HepG2 (cell line): ENCODE data around the gene SUMO1. TPM values are rescaled to one million over a fixed set of nuclear protein-coding genes. Genes with fewer than 3 reads are reported as not detected.
A peak's percentile ranks its signal among the peaks of the same experiment; 100 is the strongest.

Experiments
- ATF1 ChIP-seq: IDR thresholded peaks from 2 replicates; pipeline ENCODE4 v1.6.1; 2016; ENCODE audit warnings: mild to moderate bottlenecking, control low read depth
- GATA4 ChIP-seq: sonication (generic); IDR thresholded peaks from 2 replicates; pipeline ENCODE4 v1.6.1; 2016; ENCODE audit warnings: antibody characterized with exemption, low read depth, borderline replicate concordance
- HDAC6 ChIP-seq: fragments of 200-600 bp; sonication (generic); IDR thresholded peaks from 2 replicates; pipeline ENCODE4 v1.7.0; 2017; ENCODE audit warnings: mild to moderate bottlenecking, antibody characterized with exemption, low read length, low read depth
- ISX ChIP-seq: sonication (generic); formaldehyde crosslinking; conservative IDR thresholded peaks from 2 replicates; pipeline ENCODE4 v1.5.0; 2020; ENCODE audit warnings: missing genetic modification reagents
- MAFK ChIP-seq, 2 experiments: IDR thresholded peaks in 1 of 2; conservative IDR thresholded peaks in 1 of 2; 2 replicates each; pipeline ENCODE4 v1.6.1; 2011; ENCODE audit warnings: improper control_type of control experiment in 2 of 2, low read length in 2 of 2
- PLRG1 ChIP-seq: fragments of 450-650 bp; conservative IDR thresholded peaks from 2 replicates; pipeline ENCODE4 v1.6.1; 2016
- SATB2 ChIP-seq: sonication (generic); formaldehyde crosslinking; IDR thresholded peaks from 2 replicates; pipeline ENCODE4 v1.5.0; 2020; ENCODE audit warnings: missing genetic modification reagents
- SNAPC4 ChIP-seq: sonication (generic); formaldehyde crosslinking; IDR thresholded peaks from 2 replicates; pipeline ENCODE4 v1.4.0; 2020; ENCODE audit warnings: mild to moderate bottlenecking, missing genetic modification reagents
- U2AF2 ChIP-seq: fragments of 200-400 bp; formaldehyde crosslinking; IDR thresholded peaks from 2 replicates; pipeline ENCODE4 v1.6.1; 2017; ENCODE audit warnings: low read depth, mild to moderate bottlenecking, low read length
- ZNF143 ChIP-seq: sonication (generic); formaldehyde crosslinking; IDR thresholded peaks from 2 replicates; pipeline ENCODE4 v1.4.0; 2020; ENCODE audit warnings: missing genetic modification reagents
- ZNF274 ChIP-seq: sonication (generic); formaldehyde crosslinking; IDR thresholded peaks from 2 replicates; pipeline ENCODE4 v1.5.1; 2020; ENCODE audit warnings: mild to moderate bottlenecking, missing genetic modification reagents
- ZNF337 ChIP-seq: sonication (generic); formaldehyde crosslinking; IDR thresholded peaks from 2 replicates; pipeline ENCODE4 v1.5.1; 2020; ENCODE audit warnings: missing genetic modification reagents, low read depth, mild to moderate bottlenecking, borderline replicate concordance
- ZNF451 ChIP-seq: sonication (generic); formaldehyde crosslinking; IDR thresholded peaks from 2 replicates; pipeline ENCODE4 v1.5.0; 2020; ENCODE audit warnings: mild to moderate bottlenecking, missing genetic modification reagents
- ZNF460 ChIP-seq: sonication (generic); formaldehyde crosslinking; IDR thresholded peaks from 2 replicates; pipeline ENCODE4 v1.5.1; 2020; ENCODE audit warnings: missing genetic modification reagents, mild to moderate bottlenecking, borderline replicate concordance
- ZNF549 ChIP-seq: sonication (generic); formaldehyde crosslinking; IDR thresholded peaks from 2 replicates; pipeline ENCODE4 v1.5.0; 2020; ENCODE audit warnings: missing genetic modification reagents
- ZNF552 ChIP-seq: sonication (generic); formaldehyde crosslinking; IDR thresholded peaks from 2 replicates; pipeline ENCODE4 v1.9.0; 2022; ENCODE audit warnings: missing genetic modification reagents, mild to moderate bottlenecking, borderline replicate concordance
- ZNF567 ChIP-seq: sonication (generic); formaldehyde crosslinking; IDR thresholded peaks from 2 replicates; pipeline ENCODE4 v1.8.1; 2023; ENCODE audit warnings: mild to moderate bottlenecking, missing genetic modification reagents, borderline replicate concordance
- ZNF749 ChIP-seq: sonication (generic); formaldehyde crosslinking; IDR thresholded peaks from 2 replicates; pipeline ENCODE4 v1.8.0; 2022; ENCODE audit warnings: mild to moderate bottlenecking, missing genetic modification reagents, moderate library complexity, borderline replicate concordance
- polyA plus RNA-seq, 8 experiments: library from polyadenylated mRNA; depleted of rRNA in 3 of 8; stranded (reverse) in 7 of 8; unstranded in 1 of 8; fragments of >200 nt; fragmentation: Illumina TruSeq in 4 of 8; extraction: Trizol in 4 of 8; gene quantifications; 2 replicates each; pipeline versions ENCODE4 v1.2.1 to v1.2.3, GENCODE V29; 2011 to 2016; ENCODE audit warnings: low read depth in 4 of 8, missing spikeins in 1 of 8, mixed read lengths in 1 of 8; ENCODE audit not compliant: insufficient read depth in 1 of 8
- total RNA-seq, 5 experiments: library from RNA; depleted of rRNA; stranded (reverse); fragments of >200 nt; fragmentation: Illumina TruSeq; extraction: Trizol; gene quantifications; 2 replicates each; pipeline ENCODE4 v1.2.3, GENCODE V29; 2016; ENCODE audit warnings: low read depth in 1 of 5
- TF ChIP-seq, protein P1 (sequence below): sonication (generic); formaldehyde crosslinking; conservative IDR thresholded peaks from 2 replicates; pipeline ENCODE4 v1.4.0; 2020; ENCODE audit warnings: missing genetic modification reagents
- TF ChIP-seq, protein P2 (sequence below): sonication (generic); formaldehyde crosslinking; IDR thresholded peaks from 2 replicates; pipeline ENCODE4 v1.4.0; 2020; ENCODE audit warnings: missing genetic modification reagents

The SUMO1 gene
- total and polyA plus RNA-seq, 2 of the 13 experiments (the other 11 are each of a cell fraction or from before 2014, with no cell fraction given), result 101 to 173 TPM

DNA sequence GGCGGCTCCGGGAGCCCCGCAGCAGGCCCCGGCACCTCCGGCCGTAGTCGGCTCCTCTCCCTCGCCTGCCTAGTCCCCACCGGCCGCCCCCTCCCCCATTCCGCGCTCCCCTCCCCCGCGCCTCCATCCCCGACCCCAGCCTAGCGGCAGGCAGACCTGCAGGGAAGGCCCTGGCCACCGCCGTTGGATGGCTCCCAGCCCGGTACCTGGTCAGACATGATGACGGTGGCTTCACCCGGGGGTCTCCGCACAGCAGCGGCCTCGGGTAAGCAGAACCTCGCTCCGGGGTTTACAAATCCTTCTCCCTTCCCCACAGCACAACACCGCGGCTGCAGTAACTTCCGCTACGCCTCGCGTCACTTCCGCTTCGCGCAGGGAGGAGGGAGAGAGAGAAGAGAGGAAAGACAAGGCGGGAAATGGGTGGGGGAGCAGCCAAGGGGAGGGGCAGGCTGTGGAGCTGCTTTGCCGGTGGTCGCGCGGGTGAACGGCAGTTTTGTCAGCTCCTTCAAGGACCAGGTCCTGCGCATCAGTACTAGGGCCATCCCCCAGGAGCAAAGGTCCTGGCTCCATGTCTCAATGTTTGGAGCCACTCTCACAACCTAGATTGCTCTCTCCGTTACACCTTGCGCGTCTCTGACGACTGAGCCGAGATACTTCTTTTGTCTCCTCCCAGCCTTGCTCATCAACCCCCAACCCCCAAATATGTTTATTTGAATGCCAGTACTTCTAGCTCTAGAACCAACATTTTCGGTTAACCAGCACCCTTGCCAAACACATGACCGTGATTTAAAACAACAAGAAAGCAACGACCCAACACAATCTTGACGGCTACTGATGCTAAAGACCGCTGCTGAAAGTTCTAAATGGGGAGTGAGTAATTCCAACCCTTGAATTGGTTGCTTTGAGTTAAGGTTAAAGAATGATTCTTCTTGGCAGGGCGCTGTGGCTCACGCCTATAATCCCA is at the start of gene SUMO1 (continued):
- TF ChIP-seq SNAPC4 (CRISPR knock-in tag) (peak; percentile 85; the same call in 1 of the 2 replicates), ZNF552 (CRISPR knock-in tag) (peak; percentile 90; the same call in 1 of the 2 replicates), ZNF143 (CRISPR knock-in tag) (peak; percentile 47; the same call in 1 of the 2 replicates), MAFK (conservative IDR thresholded peaks at IDR 0.05 in 1 of 2, IDR thresholded peaks at IDR 0.05 in 1 of 2; ENCODE audit: low read length in 2 of 2) (no peak), ZNF749 (CRISPR knock-in tag) (no peak), ISX (CRISPR knock-in tag) (0 out of 2 replicates have a peak, but pooled peaks have one; percentile 13), ZNF337 (CRISPR knock-in tag) (peak; percentile 77; the same call in 1 of the 2 replicates), ZNF567 (CRISPR knock-in tag) (no peak), ATF1 (peak; percentile 89), ZNF274 (peak; percentile 67), U2AF2 (no peak), HDAC6 (no peak), ZNF549 (CRISPR knock-in tag) (no peak), GATA4 (no peak; the same call in 1 of the 2 replicates), SATB2 (CRISPR knock-in tag) (0 out of 2 replicates have a peak, but pooled peaks have one; percentile 74), PLRG1 (no peak), ZNF460 (CRISPR knock-in tag) (no peak), ZNF451 (CRISPR knock-in tag) (no peak; the same call in 1 of the 2 replicates)
- TF ChIP-seq, protein P1, sequence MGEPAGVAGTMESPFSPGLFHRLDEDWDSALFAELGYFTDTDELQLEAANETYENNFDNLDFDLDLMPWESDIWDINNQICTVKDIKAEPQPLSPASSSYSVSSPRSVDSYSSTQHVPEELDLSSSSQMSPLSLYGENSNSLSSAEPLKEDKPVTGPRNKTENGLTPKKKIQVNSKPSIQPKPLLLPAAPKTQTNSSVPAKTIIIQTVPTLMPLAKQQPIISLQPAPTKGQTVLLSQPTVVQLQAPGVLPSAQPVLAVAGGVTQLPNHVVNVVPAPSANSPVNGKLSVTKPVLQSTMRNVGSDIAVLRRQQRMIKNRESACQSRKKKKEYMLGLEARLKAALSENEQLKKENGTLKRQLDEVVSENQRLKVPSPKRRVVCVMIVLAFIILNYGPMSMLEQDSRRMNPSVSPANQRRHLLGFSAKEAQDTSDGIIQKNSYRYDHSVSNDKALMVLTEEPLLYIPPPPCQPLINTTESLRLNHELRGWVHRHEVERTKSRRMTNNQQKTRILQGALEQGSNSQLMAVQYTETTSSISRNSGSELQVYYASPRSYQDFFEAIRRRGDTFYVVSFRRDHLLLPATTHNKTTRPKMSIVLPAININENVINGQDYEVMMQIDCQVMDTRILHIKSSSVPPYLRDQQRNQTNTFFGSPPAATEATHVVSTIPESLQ, result no peak
- TF ChIP-seq, protein P2, sequence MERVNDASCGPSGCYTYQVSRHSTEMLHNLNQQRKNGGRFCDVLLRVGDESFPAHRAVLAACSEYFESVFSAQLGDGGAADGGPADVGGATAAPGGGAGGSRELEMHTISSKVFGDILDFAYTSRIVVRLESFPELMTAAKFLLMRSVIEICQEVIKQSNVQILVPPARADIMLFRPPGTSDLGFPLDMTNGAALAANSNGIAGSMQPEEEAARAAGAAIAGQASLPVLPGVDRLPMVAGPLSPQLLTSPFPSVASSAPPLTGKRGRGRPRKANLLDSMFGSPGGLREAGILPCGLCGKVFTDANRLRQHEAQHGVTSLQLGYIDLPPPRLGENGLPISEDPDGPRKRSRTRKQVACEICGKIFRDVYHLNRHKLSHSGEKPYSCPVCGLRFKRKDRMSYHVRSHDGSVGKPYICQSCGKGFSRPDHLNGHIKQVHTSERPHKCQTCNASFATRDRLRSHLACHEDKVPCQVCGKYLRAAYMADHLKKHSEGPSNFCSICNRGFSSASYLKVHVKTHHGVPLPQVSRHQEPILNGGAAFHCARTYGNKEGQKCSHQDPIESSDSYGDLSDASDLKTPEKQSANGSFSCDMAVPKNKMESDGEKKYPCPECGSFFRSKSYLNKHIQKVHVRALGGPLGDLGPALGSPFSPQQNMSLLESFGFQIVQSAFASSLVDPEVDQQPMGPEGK, result peak; percentile 75
